ENCODE results near the gene TRIM63. TPM values are rescaled to one million over a fixed set of nuclear protein-coding genes. Genes with fewer than 3 reads are reported as not detected.

TRIM63 gene
- total RNA-seq, 1 experiment from 2014 or later: not detected

- Histone ChIP-seq H3K27me3 (replicated peaks; ENCODE audit: control insufficient read depth, insufficient read depth, low read length) (no peaks in the 10 kb centered on the region), H3K4me3 (ENCODE audit: low read depth, low read length) (no peak overlapping the region), H3K4me1 (peaks cover 9% of the 10 kb centered on the region), H3K36me3 (ENCODE audit: control insufficient read depth, insufficient read depth, low read length) (no peaks in the 10 kb centered on the region), H3K9me3 (no peaks in the 10 kb centered on the region)
- H3K4me1 Mint-ChIP-seq (ENCODE audit: low read depth, unreplicated experiment): peaks cover 8% of the 10 kb centered on the region
- no peaks in the 10 kb centered on the region for H3K27me3 Mint-ChIP-seq (ENCODE audit: insufficient read depth, unreplicated experiment)
- no TSS peak for BruUV-seq (replicated peaks)
- intact Hi-C loops (cut with micrococcal nuclease; ENCODE audit: unreplicated experiment): loop anchor here (5.0 kb wide), 1 partner anchor 125 kb away; no protein-coding TSS in a partner anchor
- no peak overlapping the region for H3K27ac Mint-ChIP-seq (ENCODE audit: unreplicated experiment)
- no peak for TF ChIP-seq CTCF (IDR thresholded peaks at IDR 0.05; ENCODE audit: insufficient read depth in 1 of 2, low read depth in 1 of 2, low read length in 1 of 2, severe bottlenecking in 1 of 2, unreplicated experiment in 1 of 2)
- H3K9me3 Mint-ChIP-seq (ENCODE audit: unreplicated experiment): no peaks in the 10 kb centered on the region
- H3K4me3 Mint-ChIP-seq (ENCODE audit: unreplicated experiment): peak overlapping the region; percentile 88
- H3K36me3 Mint-ChIP-seq (ENCODE audit: insufficient read depth, unreplicated experiment): no peaks in the 10 kb centered on the region
- no peak for DNase-seq
- CTCF ChIA-PET: interaction anchor here (0.6 to 3.4 kb wide), 11 partner anchors 9 to 380 kb away, joined by 3 to 77 read pairs (median 5); partner anchors contain the start of genes CEP85, SLC30A2 and ZNF593
- POLR2A ChIA-PET: interaction anchor here (0.5 to 0.7 kb wide), 3 partner anchors 102 to 290 kb away, joined by 3 to 6 read pairs (median 5); no protein-coding TSS in a partner anchor
Measured at GRCh38 chr1:26036756-26037281, 30.6 kb downstream of the TRIM63 start.

- H3K4me1 ChIP-seq: peaks cover 9% of the 10 kb centered on the region
- no peaks in the 10 kb centered on the region for H3K9me3 ChIP-seq
- peak; percentile 80 to 85 for DNase-seq
- intact Hi-C loops (cut with micrococcal nuclease; ENCODE audit: unreplicated experiment): loop anchor here (1.0 to 5.0 kb wide), 3 partner anchors 69 to 126 kb away; no protein-coding TSS in a partner anchor
- ChIA-PET CTCF (interaction anchor here (0.7 to 3.4 kb wide), 15 partner anchors 9 to 198 kb away, joined by 3 to 77 read pairs (median 5); partner anchors contain the start of genes CEP85, SLC30A2 and ZNF593), POLR2A (interaction anchor here (0.7 to 1.0 kb wide), 2 partner anchors 109 to 219 kb away, joined by 5 to 6 read pairs; no protein-coding TSS in a partner anchor)
- peak overlapping the region; percentile 86 for H3K4me3 ChIP-seq (ENCODE audit: low read depth, low read length)
- H3K27me3 Mint-ChIP-seq (ENCODE audit: insufficient read depth, unreplicated experiment): no peaks in the 10 kb centered on the region
- peak overlapping the region; percentile 56 for H3K27ac Mint-ChIP-seq (ENCODE audit: unreplicated experiment)
- peak overlapping the region; percentile 88 for H3K4me3 Mint-ChIP-seq (ENCODE audit: unreplicated experiment)
- no peaks in the 10 kb centered on the region for H3K27me3 ChIP-seq (replicated peaks; ENCODE audit: control insufficient read depth, insufficient read depth, low read length)
- BruUV-seq (replicated peaks): no TSS peak
- H3K36me3 ChIP-seq (ENCODE audit: control insufficient read depth, insufficient read depth, low read length): no peaks in the 10 kb centered on the region
- TF ChIP-seq CTCF (IDR thresholded peaks at IDR 0.05; ENCODE audit: insufficient read depth in 1 of 2, low read depth in 1 of 2, low read length in 1 of 2, severe bottlenecking in 1 of 2, unreplicated experiment in 1 of 2): peak; percentile 86 to 90
- no peaks in the 10 kb centered on the region for H3K9me3 Mint-ChIP-seq (ENCODE audit: unreplicated experiment)
- H3K4me1 Mint-ChIP-seq (ENCODE audit: low read depth, unreplicated experiment): peaks cover 8% of the 10 kb centered on the region
- no peaks in the 10 kb centered on the region for H3K36me3 Mint-ChIP-seq (ENCODE audit: insufficient read depth, unreplicated experiment)
Measured at GRCh38 chr1:26035959-26036755, 31.3 kb downstream of the TRIM63 start.
